Rectal smooth muscle tissue (tissue), 1 donor: ENCODE measurements around the gene ALG5.
A peak's percentile ranks its signal among the peaks of the same experiment; 100 is the strongest.

Experiments used
- H3K27ac ChIP-seq: one replicate; pipeline ENCODE4 v1.7.0; 2013; ENCODE audit warnings: low read depth, low read length, inconsistent platforms
- H3K27me3 ChIP-seq: one replicate; pipeline ENCODE4 v1.7.0; 2013; ENCODE audit warnings: low read length; ENCODE audit not compliant: control insufficient read depth, insufficient read depth
- H3K36me3 ChIP-seq: one replicate; pipeline ENCODE4 v1.7.0; 2013; ENCODE audit warnings: low read length; ENCODE audit not compliant: control insufficient read depth, insufficient read depth
- H3K4me1 ChIP-seq: one replicate; pipeline ENCODE4 v1.7.0; 2013; ENCODE audit warnings: low read length; ENCODE audit not compliant: control insufficient read depth, insufficient read depth
- H3K4me3 ChIP-seq: one replicate; pipeline ENCODE4 v1.7.0; 2013; ENCODE audit warnings: low read length
- H3K9ac ChIP-seq: one replicate; pipeline ENCODE4 v1.7.0; 2013; ENCODE audit warnings: low read length

Gene ALG5

DNA sequence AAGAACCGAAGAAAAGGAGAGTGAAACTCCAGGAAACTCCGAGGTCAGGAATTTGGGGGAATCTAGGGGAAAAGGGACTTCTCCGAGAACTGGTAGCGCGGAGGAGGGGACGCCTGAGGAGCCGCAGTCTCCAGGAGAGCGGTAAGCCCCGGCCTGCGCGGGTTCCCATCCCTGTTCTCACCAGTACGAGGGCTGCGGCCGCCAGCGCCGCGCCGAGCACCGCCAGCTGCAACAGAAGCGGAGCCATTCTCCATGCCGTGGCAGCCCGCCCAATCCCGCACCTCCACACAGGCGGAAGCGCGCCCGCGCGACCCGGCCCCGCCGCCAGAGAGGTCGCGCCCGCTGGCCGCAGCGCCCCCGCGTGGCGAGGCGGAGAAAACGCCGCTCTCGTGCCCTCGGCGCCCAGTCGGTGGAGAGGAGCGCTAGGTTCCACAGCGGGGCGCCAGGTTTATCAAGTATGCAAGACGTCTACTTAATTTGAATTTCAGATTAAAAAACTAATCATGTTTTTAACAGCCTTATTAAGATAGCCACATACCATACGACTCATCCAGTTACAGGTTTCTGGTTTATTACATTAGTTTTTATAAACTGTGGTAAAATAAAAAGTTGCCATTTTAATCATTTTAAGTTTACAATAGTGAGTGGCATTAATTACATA, at the start of gene ALG5:
Gene ALG5, minus strand, starts transcription at position 287 of the 661 bp plus-strand sequence. Its CDS starts 40 bp downstream, at position 247.
- H3K4me1 ChIP-seq = peaks cover 6% of the 10 kb centered on the region
- H3K4me3 ChIP-seq = peak within 1 kb of the TSS; percentile 96
- H3K36me3 ChIP-seq = no peaks in the 10 kb centered on the region
- H3K27ac ChIP-seq = peak within 1 kb of the TSS; percentile 100
- H3K9ac ChIP-seq = peak within 1 kb of the TSS; percentile 95
- no peaks in the 10 kb centered on the region for H3K27me3 ChIP-seq

DNA sequence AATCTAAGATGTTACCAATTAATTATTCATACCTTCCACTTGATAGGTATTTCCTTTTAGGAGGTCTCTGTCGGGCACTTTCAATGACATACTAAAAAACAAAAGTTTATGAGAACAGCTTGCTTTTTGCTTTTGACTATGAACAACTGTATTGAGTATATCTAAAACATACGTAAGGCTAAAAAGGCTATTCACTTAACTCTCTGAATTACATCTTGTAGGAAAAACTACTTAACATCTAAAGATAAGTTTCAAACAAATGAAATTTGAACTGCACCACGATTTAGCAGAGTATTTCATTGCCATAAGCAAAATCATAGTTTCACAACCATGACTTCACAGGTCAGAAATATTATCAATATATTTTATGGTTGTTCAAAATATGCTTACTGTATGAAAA, 48.7 kb upstream of the ALG5 start:
- H3K27me3 ChIP-seq = no peaks in the 10 kb centered on the region
- no peak overlapping the region for H3K27ac ChIP-seq
- no peak overlapping the region for H3K9ac ChIP-seq
- H3K4me1 ChIP-seq = no peaks in the 10 kb centered on the region
- H3K36me3 ChIP-seq = peaks cover 4% of the 10 kb centered on the region
- H3K4me3 ChIP-seq = no peak overlapping the region

DNA sequence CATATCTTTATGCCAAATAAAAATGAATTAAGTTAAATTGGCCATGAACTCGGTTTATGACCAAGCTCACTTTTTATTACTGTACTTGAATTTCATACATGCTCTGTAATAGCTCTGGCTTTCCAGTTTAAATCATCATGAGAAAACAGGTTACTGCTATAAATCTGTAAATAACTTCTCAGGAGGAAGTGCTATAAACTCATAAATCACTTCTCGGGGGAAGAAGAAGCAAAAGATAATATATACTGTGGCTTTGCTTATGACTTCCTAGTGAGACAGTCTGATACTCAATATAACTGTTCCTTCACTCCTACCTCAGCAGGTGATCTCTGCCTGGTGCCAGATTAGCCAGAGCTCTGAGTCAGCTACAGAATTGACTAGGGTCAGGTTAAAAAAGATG, 47.9 kb upstream of the ALG5 start:
- Histone ChIP-seq H3K36me3 (peaks cover 9% of the 10 kb centered on the region), H3K9ac (no peak overlapping the region), H3K27me3 (no peaks in the 10 kb centered on the region), H3K27ac (no peak overlapping the region), H3K4me1 (no peaks in the 10 kb centered on the region), H3K4me3 (no peak overlapping the region)

- Histone ChIP-seq H3K4me3 (no peak overlapping the region), H3K4me1 (no peaks in the 10 kb centered on the region), H3K36me3 (peaks cover 16% of the 10 kb centered on the region), H3K27ac (no peak overlapping the region), H3K27me3 (no peaks in the 10 kb centered on the region), H3K9ac (no peak overlapping the region)
These were observed 46.9 kb upstream of the ALG5 start for GRCh38 chr13:37046062-37046461.

DNA sequence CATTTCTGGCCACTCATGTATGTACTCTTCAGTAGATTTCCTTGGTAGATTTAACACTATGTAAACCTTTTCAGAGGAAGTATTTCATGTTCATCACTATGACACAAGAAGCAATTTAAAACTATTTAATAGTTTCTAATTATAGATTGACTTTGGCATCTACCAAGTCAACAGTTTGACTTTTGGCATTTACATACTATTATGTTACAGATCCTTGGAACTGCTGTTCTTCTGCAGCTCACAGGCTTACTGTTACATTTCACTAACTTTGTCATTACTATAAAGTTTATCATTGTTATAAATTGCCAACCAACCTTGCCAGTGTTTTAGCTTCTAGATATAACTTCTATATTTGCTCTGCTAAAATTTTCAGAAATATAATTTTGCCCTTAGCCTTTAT, 41.6 kb upstream of the ALG5 start:
- H3K4me3 ChIP-seq = no peak overlapping the region
- peaks cover 31% of the 10 kb centered on the region for H3K36me3 ChIP-seq
- no peak overlapping the region for H3K27ac ChIP-seq
- no peaks in the 10 kb centered on the region for H3K4me1 ChIP-seq
- H3K9ac ChIP-seq = no peak overlapping the region
- no peaks in the 10 kb centered on the region for H3K27me3 ChIP-seq

- H3K27ac ChIP-seq = no peak overlapping the region
- H3K4me3 ChIP-seq = no peak overlapping the region
- no peak overlapping the region for H3K9ac ChIP-seq
- H3K27me3 ChIP-seq = no peaks in the 10 kb centered on the region
- H3K4me1 ChIP-seq = no peaks in the 10 kb centered on the region
- peaks cover 34% of the 10 kb centered on the region for H3K36me3 ChIP-seq
These were observed 40.8 kb upstream of the ALG5 start for GRCh38 chr13:37039896-37040295.

DNA sequence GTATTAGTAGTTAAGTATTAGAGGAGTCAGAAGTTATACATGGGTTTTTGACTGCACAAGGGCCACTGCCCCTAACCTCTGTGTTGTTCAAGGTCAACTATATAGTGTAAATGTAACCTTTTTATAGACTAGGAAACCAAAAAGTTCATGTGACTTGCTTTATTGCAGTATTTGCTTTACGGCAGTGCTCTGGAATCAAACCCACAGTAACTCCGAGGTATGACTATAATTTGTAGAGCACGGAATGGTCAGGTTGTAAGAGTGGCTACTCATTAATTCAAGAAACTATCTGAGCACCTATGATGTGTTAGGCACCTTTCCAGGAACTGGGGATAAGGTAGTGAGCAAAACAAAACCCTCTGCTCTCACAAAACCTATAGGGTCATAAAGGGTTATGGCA, 38.1 kb upstream of the ALG5 start:
- H3K4me3 ChIP-seq = no peak overlapping the region
- peaks cover 34% of the 10 kb centered on the region for H3K36me3 ChIP-seq
- H3K27ac ChIP-seq = no peak overlapping the region
- no peaks in the 10 kb centered on the region for H3K27me3 ChIP-seq
- H3K9ac ChIP-seq = no peak overlapping the region
- no peaks in the 10 kb centered on the region for H3K4me1 ChIP-seq

- Histone ChIP-seq H3K4me3 (no peak overlapping the region), H3K9ac (no peak overlapping the region), H3K27me3 (no peaks in the 10 kb centered on the region), H3K27ac (no peak overlapping the region), H3K36me3 (peaks cover 24% of the 10 kb centered on the region), H3K4me1 (no peaks in the 10 kb centered on the region)
These were observed 30.5 kb upstream of the ALG5 start for GRCh38 chr13:37029617-37030016.

DNA sequence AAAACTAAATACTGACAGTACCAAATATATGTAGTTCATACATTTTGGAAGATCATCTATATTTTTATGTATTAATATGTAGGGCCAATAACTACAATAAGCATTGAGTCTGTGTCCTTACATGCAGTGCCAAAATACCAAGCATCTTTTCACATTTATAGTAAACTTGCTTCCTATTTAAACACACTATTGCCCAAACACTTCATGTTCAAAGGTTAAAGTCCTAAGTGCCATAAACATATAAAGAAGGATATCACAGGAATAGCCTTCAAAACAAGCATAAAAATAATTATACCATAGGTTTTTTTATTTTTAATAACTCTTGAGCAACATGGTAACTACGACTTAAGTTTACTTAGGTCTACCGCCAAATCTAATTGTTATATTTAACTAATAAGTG, 28.5 kb upstream of the ALG5 start:
- no peaks in the 10 kb centered on the region for H3K27me3 ChIP-seq
- H3K4me1 ChIP-seq = no peaks in the 10 kb centered on the region
- H3K9ac ChIP-seq = no peak overlapping the region
- H3K27ac ChIP-seq = no peak overlapping the region
- peaks cover 21% of the 10 kb centered on the region for H3K36me3 ChIP-seq
- H3K4me3 ChIP-seq = no peak overlapping the region

DNA sequence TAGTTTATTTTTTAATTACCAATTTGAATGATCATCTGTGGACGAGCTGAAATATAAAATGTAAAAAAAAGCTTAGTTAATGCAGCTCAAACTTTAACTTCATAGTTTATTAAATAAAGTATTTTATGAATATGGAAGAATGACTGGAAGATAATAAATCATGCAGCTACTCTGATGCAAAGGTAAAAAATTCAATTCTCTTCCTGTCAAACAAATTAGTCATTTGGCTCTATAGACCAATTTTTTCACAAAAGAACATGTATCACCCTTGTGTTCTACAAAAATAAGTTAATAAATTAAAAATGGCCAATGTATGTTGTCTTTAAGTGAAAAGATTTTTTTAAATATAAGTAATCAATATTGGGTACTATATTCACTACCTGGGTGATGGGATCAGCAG, 27.6 kb upstream of the ALG5 start:
- Histone ChIP-seq H3K9ac (no peak overlapping the region), H3K4me1 (no peaks in the 10 kb centered on the region), H3K27ac (no peak overlapping the region), H3K36me3 (peaks cover 19% of the 10 kb centered on the region), H3K27me3 (no peaks in the 10 kb centered on the region), H3K4me3 (no peak overlapping the region)

DNA sequence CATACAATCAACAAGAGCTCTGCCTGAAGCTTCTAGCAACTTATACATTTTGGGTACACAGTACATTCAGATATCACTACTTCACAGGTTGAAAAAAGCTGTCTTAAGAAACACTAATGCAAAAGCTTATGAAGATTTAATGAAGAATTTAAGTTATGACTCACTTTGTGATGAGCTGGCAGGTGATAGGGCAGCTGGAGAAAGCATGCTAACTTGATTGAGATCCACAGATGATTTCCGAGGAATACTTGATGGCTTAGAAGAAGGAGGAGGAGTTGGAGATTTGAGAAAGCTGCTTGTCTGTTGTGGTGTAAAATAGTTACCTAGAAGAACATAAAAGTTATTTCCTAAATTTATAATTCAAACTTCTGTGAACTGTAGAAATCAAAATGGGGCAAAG, 24.7 kb upstream of the ALG5 start:
- no peak overlapping the region for H3K4me3 ChIP-seq
- no peak overlapping the region for H3K27ac ChIP-seq
- no peaks in the 10 kb centered on the region for H3K4me1 ChIP-seq
- H3K9ac ChIP-seq = no peak overlapping the region
- H3K36me3 ChIP-seq = peaks cover 21% of the 10 kb centered on the region
- H3K27me3 ChIP-seq = no peaks in the 10 kb centered on the region

DNA sequence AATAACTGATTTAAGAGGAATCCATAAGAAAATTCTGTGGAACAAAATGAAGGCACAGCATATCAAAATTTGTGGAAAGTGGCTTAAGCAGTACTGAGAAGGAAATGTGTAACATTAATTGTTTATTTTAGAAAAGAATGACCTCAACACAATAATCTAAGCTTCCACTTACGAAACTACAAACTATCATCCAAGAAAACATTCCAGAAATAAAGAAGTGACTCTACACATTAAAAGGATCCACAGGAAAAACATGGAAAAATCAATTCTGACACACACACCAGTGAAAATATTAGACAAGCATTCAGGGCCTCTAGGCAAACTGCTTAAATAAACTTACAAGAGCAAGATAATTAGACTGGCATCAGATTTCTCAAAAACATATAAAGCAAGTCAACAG, 15.5 kb upstream of the ALG5 start:
- peaks cover 5% of the 10 kb centered on the region for H3K36me3 ChIP-seq
- no peak overlapping the region for H3K9ac ChIP-seq
- H3K4me1 ChIP-seq = no peaks in the 10 kb centered on the region
- no peaks in the 10 kb centered on the region for H3K27me3 ChIP-seq
- H3K4me3 ChIP-seq = no peak overlapping the region
- no peak overlapping the region for H3K27ac ChIP-seq

DNA sequence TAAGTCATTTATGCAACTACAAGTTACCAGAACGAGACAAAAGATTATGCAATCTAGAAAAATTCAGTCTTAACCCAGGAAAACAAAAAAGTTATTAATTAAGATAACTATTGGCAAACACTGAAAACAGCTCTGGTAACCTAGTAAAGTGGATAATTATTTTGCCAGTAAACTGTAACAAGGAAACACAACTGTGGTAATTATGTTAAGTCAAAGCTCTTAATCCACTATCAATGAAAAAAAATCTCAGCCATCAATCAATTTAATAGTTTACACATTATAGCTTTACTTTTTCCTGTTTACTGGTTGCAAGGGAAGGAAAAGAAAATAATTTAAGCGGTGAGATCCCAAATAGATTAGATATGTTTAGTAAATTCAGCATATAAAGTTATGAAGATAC, 12.6 kb upstream of the ALG5 start:
- H3K9ac ChIP-seq = no peak overlapping the region
- H3K4me3 ChIP-seq = no peak overlapping the region
- no peaks in the 10 kb centered on the region for H3K27me3 ChIP-seq
- H3K4me1 ChIP-seq = no peaks in the 10 kb centered on the region
- H3K36me3 ChIP-seq = peaks cover 16% of the 10 kb centered on the region
- no peak overlapping the region for H3K27ac ChIP-seq
